ENCODE measurements around the gene RBBP8. TPM values are rescaled to one million over a fixed set of nuclear protein-coding genes. Genes with fewer than 3 reads are reported as not detected.

RBBP8 gene
- total and polyA plus RNA-seq, 10 of the 15 experiments (the other 5 are each of a cell fraction or from before 2014, with no cell fraction given) = 46.2 to 82.3 (median 68.7) TPM

DNA sequence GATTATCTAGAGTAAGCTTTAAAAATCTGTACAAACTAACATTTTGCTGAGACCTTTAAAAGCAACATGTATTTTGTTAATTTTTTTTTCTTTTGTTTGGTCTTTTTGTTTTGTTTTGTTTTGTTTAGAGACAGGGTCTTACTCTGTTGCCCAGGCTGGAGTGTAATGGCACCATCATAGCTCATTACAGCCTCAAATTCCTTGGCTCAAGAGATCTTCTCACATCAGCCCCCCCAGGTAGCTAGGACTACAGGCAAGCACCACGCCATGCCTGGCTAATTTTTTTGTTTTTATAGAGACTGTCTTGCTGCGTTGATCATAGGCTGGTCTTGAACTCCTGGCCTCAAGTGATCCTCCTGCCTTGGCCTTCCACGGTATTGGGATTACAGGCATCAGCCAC is 23.1 kb downstream of the RBBP8 start (continued):
- TF ChIP-seq, protein P1, sequence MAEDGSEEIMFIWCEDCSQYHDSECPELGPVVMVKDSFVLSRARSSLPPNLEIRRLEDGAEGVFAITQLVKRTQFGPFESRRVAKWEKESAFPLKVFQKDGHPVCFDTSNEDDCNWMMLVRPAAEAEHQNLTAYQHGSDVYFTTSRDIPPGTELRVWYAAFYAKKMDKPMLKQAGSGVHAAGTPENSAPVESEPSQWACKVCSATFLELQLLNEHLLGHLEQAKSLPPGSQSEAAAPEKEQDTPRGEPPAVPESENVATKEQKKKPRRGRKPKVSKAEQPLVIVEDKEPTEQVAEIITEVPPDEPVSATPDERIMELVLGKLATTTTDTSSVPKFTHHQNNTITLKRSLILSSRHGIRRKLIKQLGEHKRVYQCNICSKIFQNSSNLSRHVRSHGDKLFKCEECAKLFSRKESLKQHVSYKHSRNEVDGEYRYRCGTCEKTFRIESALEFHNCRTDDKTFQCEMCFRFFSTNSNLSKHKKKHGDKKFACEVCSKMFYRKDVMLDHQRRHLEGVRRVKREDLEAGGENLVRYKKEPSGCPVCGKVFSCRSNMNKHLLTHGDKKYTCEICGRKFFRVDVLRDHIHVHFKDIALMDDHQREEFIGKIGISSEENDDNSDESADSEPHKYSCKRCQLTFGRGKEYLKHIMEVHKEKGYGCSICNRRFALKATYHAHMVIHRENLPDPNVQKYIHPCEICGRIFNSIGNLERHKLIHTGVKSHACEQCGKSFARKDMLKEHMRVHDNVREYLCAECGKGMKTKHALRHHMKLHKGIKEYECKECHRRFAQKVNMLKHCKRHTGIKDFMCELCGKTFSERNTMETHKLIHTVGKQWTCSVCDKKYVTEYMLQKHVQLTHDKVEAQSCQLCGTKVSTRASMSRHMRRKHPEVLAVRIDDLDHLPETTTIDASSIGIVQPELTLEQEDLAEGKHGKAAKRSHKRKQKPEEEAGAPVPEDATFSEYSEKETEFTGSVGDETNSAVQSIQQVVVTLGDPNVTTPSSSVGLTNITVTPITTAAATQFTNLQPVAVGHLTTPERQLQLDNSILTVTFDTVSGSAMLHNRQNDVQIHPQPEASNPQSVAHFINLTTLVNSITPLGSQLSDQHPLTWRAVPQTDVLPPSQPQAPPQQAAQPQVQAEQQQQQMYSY (CRISPR knock-in tag; IDR thresholded peaks at IDR 0.05) = no peak
- TF ChIP-seq JUND (IDR thresholded peaks at IDR 0.05; ENCODE audit: low read depth, low read length) = no peak

DNA sequence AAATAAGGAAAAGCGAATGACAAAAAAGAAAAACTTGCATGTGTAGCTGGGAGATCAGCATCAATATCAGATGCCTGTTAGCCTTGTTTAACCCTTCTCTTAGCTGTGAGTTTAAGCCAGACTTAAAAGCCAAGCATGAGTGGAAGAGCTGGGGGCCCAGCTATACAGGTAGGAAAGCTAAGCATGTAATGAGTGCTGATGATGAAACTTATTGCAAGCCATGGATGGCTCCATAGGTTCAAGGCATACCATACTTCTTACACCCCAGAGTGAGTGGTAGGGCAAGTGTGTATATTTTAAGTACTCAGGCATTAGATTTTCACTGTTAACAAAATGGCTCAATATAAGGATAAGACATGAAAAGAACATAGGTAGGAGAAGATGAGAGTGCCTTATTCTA is 28.0 kb downstream of the RBBP8 start:
- no TSS peak for BruUV-seq (replicated peaks)
- no peaks in the 10 kb centered on the region for H3K4me1 ChIP-seq (ENCODE audit: control insufficient read depth, insufficient read depth, low read length)
- H2AFZ ChIP-seq (ENCODE audit: control insufficient read depth, low read depth, low read length) = no peak overlapping the region
- H3K9ac ChIP-seq (ENCODE audit: control insufficient read depth, insufficient read depth, low read length) = no peak overlapping the region
- ChIA-PET CTCF (interaction anchor here (1.0 to 1.4 kb wide), 6 partner anchors 9 to 36 kb away, joined by 3 to 7 read pairs (median 6); no protein-coding TSS in a partner anchor), RAD21 (ENCODE audit: unreplicated experiment) (interaction anchor here (0.7 to 1.0 kb wide), 2 partner anchors 16 to 18 kb away, joined by 3 read pairs; no protein-coding TSS in a partner anchor), SMC1A (ENCODE audit: uncharacterized antibody, unreplicated experiment) (interaction anchor here (0.7 to 2.0 kb wide), 7 partner anchors 9 to 171 kb away, joined by 3 to 6 read pairs (median 3); no protein-coding TSS in a partner anchor), POLR2A (interaction anchor here (0.7 kb wide), 1 partner anchor 130 kb away, joined by 5 read pairs; no protein-coding TSS in a partner anchor)
- ATAC-seq (no peak), DNase-seq (ENCODE audit: low read depth, low spot score) (no peak), FAIRE-seq (no peak)
- no peak overlapping the region for H3K4me3 ChIP-seq
- WGBS (ENCODE audit: insufficient coverage, insufficient replicate concordance, low lambda C conversion rate, missing lambda C conversion rate) = 100% methylated on average over 1 of the region's 1 CpG
- H4K20me1 ChIP-seq (ENCODE audit: control insufficient read depth, insufficient read depth) = no peaks in the 10 kb centered on the region
- H3K36me3 ChIP-seq (ENCODE audit: control insufficient read depth in 2 of 2, insufficient read depth in 2 of 2, low read length in 1 of 2) = peaks cover 0 to 2% of the 10 kb centered on the region in 2 experiments; a peak in 1 of 4 replicates
- no peak overlapping the region for H3K27ac ChIP-seq (ENCODE audit: control insufficient read depth, insufficient read depth)
- H3K27me3 ChIP-seq (replicated peaks in 1 of 2; ENCODE audit: control insufficient read depth in 2 of 2, insufficient read depth in 2 of 2, low read length in 1 of 2) = no peaks in the 10 kb centered on the region
- in situ Hi-C loops (cut with MboI) (loop anchor here (25.0 kb wide), 1 partner anchor 1899 kb away; no protein-coding TSS in a partner anchor), intact Hi-C loops (cut with micrococcal nuclease; ENCODE audit: unreplicated experiment) (no loop called here)
- H3K79me2 ChIP-seq (ENCODE audit: control insufficient read depth, insufficient read depth, low read length) = no peaks in the 10 kb centered on the region
- H3K4me2 ChIP-seq (ENCODE audit: control insufficient read depth, insufficient read depth) = no peak overlapping the region
- H3K9me3 ChIP-seq (replicated peaks; ENCODE audit: control insufficient read depth, insufficient read depth, low read length) = no peaks in the 10 kb centered on the region
- TF ChIP-seq, protein P2, sequence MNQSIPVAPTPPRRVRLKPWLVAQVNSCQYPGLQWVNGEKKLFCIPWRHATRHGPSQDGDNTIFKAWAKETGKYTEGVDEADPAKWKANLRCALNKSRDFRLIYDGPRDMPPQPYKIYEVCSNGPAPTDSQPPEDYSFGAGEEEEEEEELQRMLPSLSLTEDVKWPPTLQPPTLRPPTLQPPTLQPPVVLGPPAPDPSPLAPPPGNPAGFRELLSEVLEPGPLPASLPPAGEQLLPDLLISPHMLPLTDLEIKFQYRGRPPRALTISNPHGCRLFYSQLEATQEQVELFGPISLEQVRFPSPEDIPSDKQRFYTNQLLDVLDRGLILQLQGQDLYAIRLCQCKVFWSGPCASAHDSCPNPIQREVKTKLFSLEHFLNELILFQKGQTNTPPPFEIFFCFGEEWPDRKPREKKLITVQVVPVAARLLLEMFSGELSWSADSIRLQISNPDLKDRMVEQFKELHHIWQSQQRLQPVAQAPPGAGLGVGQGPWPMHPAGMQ (IDR thresholded peaks at IDR 0.05; ENCODE audit: borderline replicate concordance) = no peak
- TF ChIP-seq SMARCA5 (IDR thresholded peaks at IDR 0.05) = no peak
- TF ChIP-seq ZNF622 (IDR thresholded peaks at IDR 0.05) = no peak
- no peak for TF ChIP-seq BHLHE40 (IDR thresholded peaks at IDR 0.05; ENCODE audit: borderline replicate concordance in 1 of 2, low read depth in 2 of 2, low read length in 1 of 2)
- no peak for TF ChIP-seq MYB (IDR thresholded peaks at IDR 0.05; ENCODE audit: borderline replicate concordance, low read depth, low read length)
- no peak for TF ChIP-seq MTA2 (IDR thresholded peaks at IDR 0.05; ENCODE audit: low read depth)
- no peak for TF ChIP-seq TARDBP (IDR thresholded peaks at IDR 0.05; ENCODE audit: borderline replicate concordance)
- TF ChIP-seq FOS (IDR thresholded peaks at IDR 0.05; ENCODE audit: borderline replicate concordance, extremely low read depth, insufficient read length) = no peak
- TF ChIP-seq SREBF2 (IDR thresholded peaks at IDR 0.05; ENCODE audit: low read length) = no peak
- no peak for TF ChIP-seq ASH2L (IDR thresholded peaks at IDR 0.05; ENCODE audit: borderline replicate concordance, low read depth)
- no peak for TF ChIP-seq ZZZ3 (IDR thresholded peaks at IDR 0.05; ENCODE audit: control insufficient read depth, insufficient read length, low read depth)
- TF ChIP-seq, protein P3, sequence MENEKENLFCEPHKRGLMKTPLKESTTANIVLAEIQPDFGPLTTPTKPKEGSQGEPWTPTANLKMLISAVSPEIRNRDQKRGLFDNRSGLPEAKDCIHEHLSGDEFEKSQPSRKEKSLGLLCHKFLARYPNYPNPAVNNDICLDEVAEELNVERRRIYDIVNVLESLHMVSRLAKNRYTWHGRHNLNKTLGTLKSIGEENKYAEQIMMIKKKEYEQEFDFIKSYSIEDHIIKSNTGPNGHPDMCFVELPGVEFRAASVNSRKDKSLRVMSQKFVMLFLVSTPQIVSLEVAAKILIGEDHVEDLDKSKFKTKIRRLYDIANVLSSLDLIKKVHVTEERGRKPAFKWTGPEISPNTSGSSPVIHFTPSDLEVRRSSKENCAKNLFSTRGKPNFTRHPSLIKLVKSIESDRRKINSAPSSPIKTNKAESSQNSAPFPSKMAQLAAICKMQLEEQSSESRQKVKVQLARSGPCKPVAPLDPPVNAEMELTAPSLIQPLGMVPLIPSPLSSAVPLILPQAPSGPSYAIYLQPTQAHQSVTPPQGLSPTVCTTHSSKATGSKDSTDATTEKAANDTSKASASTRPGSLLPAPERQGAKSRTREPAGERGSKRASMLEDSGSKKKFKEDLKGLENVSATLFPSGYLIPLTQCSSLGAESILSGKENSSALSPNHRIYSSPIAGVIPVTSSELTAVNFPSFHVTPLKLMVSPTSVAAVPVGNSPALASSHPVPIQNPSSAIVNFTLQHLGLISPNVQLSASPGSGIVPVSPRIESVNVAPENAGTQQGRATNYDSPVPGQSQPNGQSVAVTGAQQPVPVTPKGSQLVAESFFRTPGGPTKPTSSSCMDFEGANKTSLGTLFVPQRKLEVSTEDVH (IDR thresholded peaks at IDR 0.05; ENCODE audit: low read depth, partially characterized antibody) = no peak
- no peak for TF ChIP-seq NFXL1 (IDR thresholded peaks at IDR 0.05; ENCODE audit: borderline replicate concordance)
- TF ChIP-seq ZBED1 (IDR thresholded peaks at IDR 0.05; ENCODE audit: borderline replicate concordance) = no peak
